HEK293T (cell line): ENCODE measurements around the gene OGA.

Experiments used
- CTCF ChIA-PET: fragments of 350-600 bp; formaldehyde crosslinking; extraction: SDS; loops from one replicate; lab custom pipeline; 2021; ENCODE audit warnings: antibody characterized with exemption, inconsistent platforms; lab: Yijun Ruan, JAX
- POLR2A ChIA-PET: fragments of 350-600 bp; formaldehyde crosslinking; extraction: SDS; loops from one replicate; lab custom pipeline; 2020; ENCODE audit warnings: antibody characterized with exemption, inconsistent platforms; lab: Yijun Ruan, JAX
- DNase-seq: peaks from one replicate; pipeline ENCODE4 v3.0.0; 2012; ENCODE audit warnings: mixed read lengths; ENCODE audit errors: extremely low spot score
- ARNT ChIP-seq: fragments of 450-650 bp; IDR thresholded peaks from 2 replicates; pipeline ENCODE4 v1.6.1; 2017; ENCODE audit warnings: mild to moderate bottlenecking
- BHLHE40 ChIP-seq: fragments of 450-650 bp; IDR thresholded peaks from 2 replicates; pipeline ENCODE4 v1.6.1; 2016; ENCODE audit warnings: mild to moderate bottlenecking, moderate library complexity, borderline replicate concordance
- CTBP1 ChIP-seq: fragments of 450-650 bp; IDR thresholded peaks from 2 replicates; pipeline ENCODE4 v1.6.1; 2016; ENCODE audit warnings: borderline replicate concordance
- ELF4 ChIP-seq: fragments of 450-650 bp; IDR thresholded peaks from 2 replicates; pipeline ENCODE4 v1.6.1; 2017; ENCODE audit warnings: antibody characterized with exemption
- FOXA1 ChIP-seq: fragments of 450-650 bp; IDR thresholded peaks from 2 replicates; pipeline ENCODE4 v1.6.1; 2016; ENCODE audit warnings: mild to moderate bottlenecking
- FOXK2 ChIP-seq: fragments of 450-650 bp; IDR thresholded peaks from 2 replicates; pipeline ENCODE4 v1.6.1; 2016; ENCODE audit warnings: mild to moderate bottlenecking
- FOXM1 ChIP-seq: fragments of 450-650 bp; IDR thresholded peaks from 2 replicates; pipeline ENCODE4 v1.6.1; 2017; ENCODE audit warnings: mild to moderate bottlenecking, borderline replicate concordance
- HDGF ChIP-seq: fragments of 450-650 bp; IDR thresholded peaks from 2 replicates; pipeline ENCODE4 v1.6.1; 2017; ENCODE audit warnings: antibody characterized with exemption, borderline replicate concordance
- L3MBTL2 ChIP-seq: fragments of 450-650 bp; conservative IDR thresholded peaks from 2 replicates; pipeline ENCODE4 v1.6.1; 2016; ENCODE audit warnings: mild to moderate bottlenecking
- LEF1 ChIP-seq: fragments of 450-650 bp; IDR thresholded peaks from 2 replicates; pipeline ENCODE4 v1.6.1; 2017; ENCODE audit warnings: mild to moderate bottlenecking, borderline replicate concordance
- NFRKB ChIP-seq: fragments of 450-650 bp; IDR thresholded peaks from 2 replicates; pipeline ENCODE4 v1.6.1; 2016; ENCODE audit warnings: mild to moderate bottlenecking, moderate library complexity
- PKNOX1 ChIP-seq: fragments of 450-650 bp; IDR thresholded peaks from 2 replicates; pipeline ENCODE4 v1.6.1; 2016
- SP1 ChIP-seq: fragments of 450-650 bp; IDR thresholded peaks from 2 replicates; pipeline ENCODE4 v1.6.1; 2017
- SUZ12 ChIP-seq: fragments of 450-650 bp; IDR thresholded peaks from 2 replicates; pipeline ENCODE4 v1.6.1; 2016; ENCODE audit warnings: mild to moderate bottlenecking
- TARDBP ChIP-seq: fragments of 450-650 bp; IDR thresholded peaks from 2 replicates; pipeline ENCODE4 v1.6.1; 2016
- ZNF384 ChIP-seq: fragments of 450-650 bp; IDR thresholded peaks from 2 replicates; pipeline ENCODE4 v1.6.1; 2016

OGA gene

GRCh38 chr10:101749047-101750016, 68.9 kb downstream of the OGA start:
- ChIA-PET POLR2A (interaction anchor here (1.0 kb wide), 1 partner anchor 56 kb away, joined by 3 read pairs; no protein-coding TSS in a partner anchor), CTCF (interaction anchor here (0.5 to 1.1 kb wide), 4 partner anchors 9 to 20 kb away, joined by 3 to 5 read pairs (median 4); no protein-coding TSS in a partner anchor)
- TF ChIP-seq FOXK2 (no peak), L3MBTL2 (no peak), HDGF (no peak), CTBP1 (no peak), SUZ12 (no peak), PKNOX1 (no peak), TARDBP (no peak), BHLHE40 (no peak), FOXA1 (no peak), ARNT (no peak), NFRKB (no peak), ZNF384 (no peak), ELF4 (no peak), SP1 (no peak), LEF1 (no peak), FOXM1 (no peak)
- DNase-seq = peak; percentile 68

GRCh38 chr10:101748496-101748895, 69.7 kb downstream of the OGA start:
- TF ChIP-seq FOXA1 (no peak), CTBP1 (no peak), L3MBTL2 (no peak), FOXK2 (no peak), PKNOX1 (no peak)
- ChIA-PET POLR2A (no interaction called here), CTCF (no interaction called here)
- DNase-seq = no peak

- CTCF ChIA-PET = interaction anchor here (1.2 kb wide), 1 partner anchor 142 kb away, joined by 4 read pairs; no protein-coding TSS in a partner anchor
- POLR2A ChIA-PET = no interaction called here
- no peak for TF ChIP-seq LEF1
- no peak for TF ChIP-seq FOXK2
- no peak for TF ChIP-seq ZNF384
- TF ChIP-seq BHLHE40 = no peak
- no peak for TF ChIP-seq SP1
- no peak for TF ChIP-seq ARNT
- no peak for TF ChIP-seq HDGF
- DNase-seq = no peak
Observed at GRCh38 chr10:101745074-101745696, 73.1 kb downstream of the OGA start.

GRCh38 chr10:101744267-101744666, 74.0 kb downstream of the OGA start:
- no peak for TF ChIP-seq FOXM1
- no peak for TF ChIP-seq BHLHE40
- TF ChIP-seq ZNF384 = no peak
- TF ChIP-seq ARNT = no peak
- TF ChIP-seq LEF1 = no peak
- TF ChIP-seq FOXA1 = no peak
- no peak for TF ChIP-seq CTBP1
- TF ChIP-seq FOXK2 = no peak
- TF ChIP-seq NFRKB = no peak
- no peak for TF ChIP-seq L3MBTL2
- no peak for TF ChIP-seq ELF4
- no peak for TF ChIP-seq PKNOX1
- no peak for TF ChIP-seq TARDBP
- CTCF ChIA-PET = no interaction called here
- POLR2A ChIA-PET = no interaction called here
- DNase-seq = no peak

GRCh38 chr10:101741938-101742337, 76.3 kb downstream of the OGA start:
- no peak for DNase-seq
- ChIA-PET CTCF (no interaction called here), POLR2A (no interaction called here)
- no peak for TF ChIP-seq NFRKB
- no peak for TF ChIP-seq SUZ12
- TF ChIP-seq ELF4 = no peak
- no peak for TF ChIP-seq L3MBTL2
- no peak for TF ChIP-seq SP1
- TF ChIP-seq FOXM1 = no peak
- no peak for TF ChIP-seq LEF1
- TF ChIP-seq ZNF384 = no peak
- no peak for TF ChIP-seq FOXA1
- no peak for TF ChIP-seq FOXK2
- TF ChIP-seq ARNT = no peak
- no peak for TF ChIP-seq CTBP1
- no peak for TF ChIP-seq HDGF
- TF ChIP-seq BHLHE40 = no peak
- no peak for TF ChIP-seq TARDBP
- TF ChIP-seq PKNOX1 = no peak
